NCI-H2029 (cell line): ENCODE results near the gene TENM4.

Experiments used
- DNase-seq: peaks from one replicate; lab custom pipeline; 2025; lab: John Stamatoyannopoulos, UW

Gene TENM4

DNA sequence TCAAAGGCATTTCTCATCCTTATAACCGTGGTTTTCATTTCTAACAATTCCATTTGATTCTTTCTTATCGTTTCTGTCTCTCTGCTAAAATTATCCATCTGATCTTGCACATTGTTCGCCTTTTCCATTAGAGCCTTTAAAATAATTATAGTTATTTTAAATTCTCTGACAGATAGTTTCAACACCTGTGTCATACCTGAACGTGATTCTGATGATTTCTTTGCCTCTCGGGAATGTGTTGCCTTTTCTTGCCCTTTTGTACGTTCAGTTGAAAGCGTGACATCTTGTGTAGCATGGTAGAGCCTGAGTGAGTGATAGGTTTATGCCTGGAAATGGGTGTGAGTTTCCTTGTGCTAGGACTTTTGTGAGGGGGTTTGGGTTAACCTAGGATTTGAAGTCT is 744.7 kb downstream of the TENM4 start:
- DNase-seq = no peak

DNA sequence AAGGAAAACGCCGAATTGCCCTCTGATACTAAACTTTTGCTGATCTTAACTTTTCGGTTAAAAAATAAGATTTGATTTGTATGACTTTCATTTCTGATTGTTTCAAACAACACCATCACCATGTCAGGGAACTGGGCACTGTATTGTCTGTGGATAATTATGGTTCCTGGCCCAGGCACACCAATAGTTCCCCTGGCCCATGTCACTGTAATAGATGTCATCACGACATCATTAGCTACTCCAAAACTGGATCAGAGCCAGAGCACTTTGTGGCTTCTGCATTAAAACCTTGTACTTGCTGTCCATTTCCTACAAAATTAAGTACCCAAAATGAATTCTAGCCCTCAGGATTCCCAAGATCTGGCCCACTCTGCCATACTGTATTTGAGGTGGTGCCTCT is 746.7 kb downstream of the TENM4 start:
- no peak for DNase-seq

DNA sequence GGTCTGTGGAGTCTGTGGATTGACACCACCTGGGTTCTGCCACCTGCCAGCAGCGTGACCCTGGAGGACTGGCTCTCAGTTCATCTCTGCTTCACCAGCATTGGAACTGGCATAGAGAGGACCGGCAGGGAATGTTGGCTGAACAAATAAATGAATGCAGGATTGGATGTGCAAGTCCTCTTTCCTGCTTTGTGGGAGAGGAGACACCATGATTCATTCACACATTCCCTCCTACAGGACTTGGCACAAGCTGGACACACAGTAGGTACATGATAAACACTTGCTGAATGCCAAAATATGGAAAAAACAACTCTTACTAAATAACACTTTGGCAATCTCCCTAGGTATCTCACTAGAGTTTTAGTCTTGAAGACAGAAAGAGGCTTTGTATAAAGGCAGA is 749.6 kb downstream of the TENM4 start:
- DNase-seq = no peak

DNA sequence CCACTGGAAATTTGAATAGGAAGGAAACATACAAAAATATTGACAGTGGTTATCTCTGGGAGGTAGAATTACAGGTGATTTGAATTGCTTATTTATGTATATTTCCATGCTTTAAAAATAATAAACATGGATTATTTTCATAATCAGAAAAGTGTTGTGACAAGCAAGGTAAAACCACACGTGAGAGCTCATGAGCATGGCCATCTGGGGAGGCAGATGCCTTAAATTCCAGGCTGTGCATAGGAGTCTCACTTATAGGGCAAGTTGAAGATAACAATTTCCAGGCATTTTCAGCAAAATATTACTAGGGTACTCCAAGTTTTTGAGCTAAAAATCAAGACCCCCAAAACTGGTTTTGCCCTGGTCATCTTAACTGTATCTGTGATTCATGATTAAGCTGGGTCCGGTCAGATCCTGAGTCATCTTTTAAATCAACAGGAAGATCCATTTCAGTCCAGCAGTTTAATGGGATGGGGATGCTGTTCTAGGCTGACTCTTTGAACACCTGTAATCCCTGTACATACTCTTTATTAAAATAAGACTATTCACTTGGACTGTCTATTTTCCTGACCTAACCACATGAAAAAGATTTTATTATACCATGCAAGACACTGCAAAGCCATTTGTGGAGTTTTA is 750.4 kb downstream of the TENM4 start:
- DNase-seq = no peak

DNA sequence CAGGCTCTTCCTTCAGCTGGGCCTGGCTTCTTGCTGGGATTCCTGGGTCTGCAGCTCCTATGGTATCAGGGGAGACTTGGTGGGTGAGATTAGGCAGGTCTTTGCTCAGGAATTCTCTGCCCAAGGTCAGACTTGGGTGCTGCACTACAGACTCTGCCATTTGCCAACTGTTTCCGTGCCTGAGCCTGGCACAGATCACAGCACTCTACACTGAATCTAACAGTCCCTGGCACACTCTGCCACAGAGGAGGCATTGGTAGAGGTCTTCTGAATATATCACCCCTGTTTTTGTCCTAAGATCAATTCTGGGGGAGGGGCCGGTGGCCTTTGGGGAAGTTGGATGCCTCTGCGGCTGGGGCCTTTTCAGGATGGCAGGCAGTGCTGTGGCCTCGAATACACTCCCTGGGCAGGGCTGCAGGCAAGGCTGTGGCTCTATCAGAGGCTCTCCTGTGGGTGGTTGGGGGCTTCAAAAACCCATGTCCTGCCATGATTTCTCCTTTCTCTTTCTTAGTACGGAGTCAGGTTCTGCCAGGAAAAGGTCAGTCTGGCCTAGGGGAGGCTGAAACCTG is 751.2 kb downstream of the TENM4 start:
- no peak for DNase-seq

DNA sequence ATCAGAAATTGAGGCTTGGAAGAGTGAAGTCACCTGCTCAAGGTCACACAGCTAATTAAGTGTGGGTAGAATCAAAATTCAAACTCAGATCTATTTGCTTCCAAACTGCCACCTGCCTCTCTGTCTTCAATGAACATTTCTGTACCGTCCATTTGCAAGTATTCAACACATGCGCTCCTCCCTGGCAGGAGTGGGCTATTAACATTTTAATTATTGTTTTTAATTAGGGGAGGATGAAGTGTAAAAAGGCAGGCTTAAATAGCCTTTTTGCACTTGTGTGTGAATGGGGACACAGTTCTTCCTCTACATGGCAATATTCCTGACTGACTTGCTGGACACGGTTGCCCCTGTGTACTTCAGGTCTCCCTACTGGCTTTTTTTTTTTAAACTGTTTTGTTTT is 751.7 kb downstream of the TENM4 start:
- DNase-seq = no peak

DNA sequence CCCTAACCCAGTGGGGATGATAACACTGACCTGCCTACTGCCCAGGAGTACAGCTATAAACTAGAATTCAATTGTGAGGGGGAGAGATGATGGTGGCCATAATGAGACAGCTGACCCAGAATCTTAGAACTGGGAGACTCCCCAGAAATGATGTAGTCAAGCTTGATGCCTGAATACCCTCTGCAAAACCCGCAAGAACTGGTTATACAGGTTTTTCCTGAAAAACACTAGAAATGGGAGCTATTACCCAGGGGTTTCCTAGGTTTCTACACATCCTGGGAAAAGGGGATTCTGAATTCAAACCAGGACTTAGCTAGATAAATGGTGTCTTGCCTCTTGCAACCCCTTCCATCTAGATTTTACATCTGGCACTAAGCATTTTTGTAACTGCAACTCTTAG is 752.4 kb downstream of the TENM4 start:
- no peak for DNase-seq

DNA sequence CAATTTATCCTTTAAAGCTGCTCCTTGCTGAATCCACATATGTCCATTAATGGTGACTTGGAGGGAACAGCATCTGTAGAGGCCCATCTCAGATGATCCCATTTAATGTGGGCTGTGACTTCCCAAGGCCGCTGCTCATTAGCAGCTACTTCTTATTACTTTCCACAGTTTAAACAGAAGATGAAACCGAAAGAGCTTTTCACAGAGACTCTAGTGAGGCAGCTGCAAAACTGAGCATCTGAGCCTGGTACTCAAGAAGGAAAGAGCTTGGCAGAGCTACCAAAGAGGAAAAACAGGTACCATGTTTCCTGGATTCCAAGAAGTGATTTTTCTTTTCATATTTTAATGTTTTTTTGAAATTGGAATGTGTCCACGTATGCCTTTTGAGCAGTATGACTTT is 755.7 kb downstream of the TENM4 start:
- no peak for DNase-seq

DNA sequence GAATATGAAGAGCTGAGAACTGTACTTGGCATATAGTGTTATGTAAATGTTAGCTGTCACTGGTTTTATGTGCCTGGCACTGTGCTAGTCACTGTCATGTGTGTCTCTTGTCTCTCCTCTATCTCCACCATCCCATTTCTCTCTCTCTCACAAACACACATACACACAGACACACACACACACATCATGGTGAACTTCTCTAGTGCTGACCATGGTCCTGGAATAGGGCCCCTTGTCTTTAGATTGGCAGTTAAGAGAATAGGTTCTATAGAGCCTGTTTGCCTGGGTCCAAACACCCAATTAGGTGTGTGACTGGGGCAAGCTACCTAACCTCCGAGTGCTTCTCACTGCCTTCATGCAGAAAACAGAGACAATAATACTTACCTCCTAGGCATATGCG is 756.5 kb downstream of the TENM4 start:
- no peak for DNase-seq

DNA sequence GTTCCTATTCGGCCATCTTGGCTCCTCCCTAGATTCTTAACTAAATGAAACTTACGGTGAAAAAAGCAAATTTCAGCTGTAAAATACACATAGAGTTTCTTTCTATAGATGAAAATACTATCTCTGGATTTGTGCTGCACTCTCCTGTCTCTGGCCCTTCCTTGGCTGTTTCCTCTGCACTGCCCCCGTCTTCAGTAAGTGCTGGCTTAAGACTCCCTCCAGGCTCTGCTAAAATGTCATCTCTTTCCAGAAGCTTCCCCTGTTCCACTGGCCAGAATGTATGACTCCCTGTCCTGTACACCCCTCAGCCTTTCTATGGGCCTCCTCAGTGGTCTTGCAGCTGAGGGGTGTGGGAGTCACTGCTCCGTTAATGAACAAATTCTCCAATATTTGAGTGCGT is 757.1 kb downstream of the TENM4 start:
- DNase-seq = no peak

DNA sequence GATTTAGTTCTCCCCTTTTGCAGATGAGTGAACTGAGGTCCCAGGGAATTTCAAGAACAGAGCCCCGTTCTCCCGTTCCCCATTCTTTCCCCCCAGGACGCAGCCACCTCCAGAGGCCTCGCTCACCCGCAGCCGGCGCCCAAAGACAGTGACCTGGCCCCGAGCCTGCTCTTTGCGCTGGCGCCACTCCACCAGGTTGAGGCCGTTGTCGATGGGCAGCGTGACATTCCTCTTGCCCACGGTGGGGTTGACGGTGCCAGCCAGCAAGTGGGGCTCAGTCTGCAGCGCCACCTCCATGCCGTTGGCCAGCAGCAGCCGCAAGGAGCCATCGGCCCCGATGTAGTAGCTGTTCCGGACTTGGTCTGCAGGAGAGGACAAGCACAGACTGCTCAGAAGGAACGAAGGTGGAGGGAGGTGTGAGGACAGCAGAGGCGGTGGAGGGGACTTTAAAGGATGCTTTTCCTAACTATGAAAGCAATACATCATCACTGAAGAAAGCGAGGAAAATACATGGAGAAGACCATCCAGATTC is 764.7 kb downstream of the TENM4 start:
- no peak for DNase-seq

DNA sequence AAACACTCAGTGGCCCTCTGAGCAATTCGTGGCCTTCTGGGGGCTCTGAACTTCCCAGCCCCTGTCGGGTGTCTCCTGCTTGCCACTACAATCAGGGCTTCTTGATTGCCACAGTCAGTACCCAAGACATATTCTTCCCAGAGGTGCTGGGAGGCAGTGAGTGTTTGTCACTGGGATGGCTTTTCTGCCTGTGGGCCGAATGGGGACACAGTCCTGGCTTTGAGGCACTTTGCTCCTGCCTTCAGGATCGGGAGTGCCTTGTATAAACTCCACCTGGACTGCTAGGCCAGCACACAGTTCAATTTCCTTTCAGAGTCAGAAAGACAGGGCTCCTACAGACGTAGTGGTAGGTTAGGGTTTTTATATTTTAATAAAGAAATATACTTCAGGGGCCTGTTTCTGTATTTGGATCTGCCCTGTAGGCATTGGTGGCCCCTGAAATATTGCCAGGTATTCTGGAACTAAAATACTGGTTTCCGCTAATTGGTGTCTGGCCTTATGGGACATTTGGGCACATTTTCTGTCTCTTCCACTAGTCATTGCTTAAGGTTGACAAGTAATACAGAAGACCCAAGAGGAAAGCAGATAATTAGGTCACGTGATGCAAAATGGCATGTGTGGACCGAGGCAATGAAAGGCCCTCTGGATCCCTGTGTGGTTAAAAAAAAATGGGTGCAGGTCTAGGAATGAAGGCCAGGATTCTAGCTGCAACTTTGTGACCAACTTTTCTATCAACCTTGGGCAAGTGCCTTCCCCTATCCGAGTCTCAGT is 767.8 kb downstream of the TENM4 start:
- DNase-seq = no peak

DNA sequence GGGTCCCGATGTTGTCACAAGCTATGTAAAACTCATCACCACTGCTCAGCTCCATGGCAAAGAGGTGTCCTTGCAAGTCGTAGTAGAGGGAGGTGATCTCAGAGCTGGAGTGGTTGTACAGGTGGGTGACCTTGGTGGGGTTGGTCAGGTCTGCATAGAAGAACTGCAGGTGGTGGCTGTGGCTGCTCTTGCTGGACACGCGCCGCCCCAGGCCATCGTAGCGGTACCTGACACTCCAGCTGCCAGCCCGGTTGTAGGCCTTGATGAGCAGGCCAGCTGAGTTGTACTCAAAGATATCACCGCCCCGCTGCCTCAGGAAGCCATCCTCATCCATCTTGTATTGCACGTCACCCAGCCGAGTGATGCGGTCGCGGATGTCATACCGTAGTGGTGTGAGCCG is 771.6 kb downstream of the TENM4 start:
- DNase-seq = no peak

DNA sequence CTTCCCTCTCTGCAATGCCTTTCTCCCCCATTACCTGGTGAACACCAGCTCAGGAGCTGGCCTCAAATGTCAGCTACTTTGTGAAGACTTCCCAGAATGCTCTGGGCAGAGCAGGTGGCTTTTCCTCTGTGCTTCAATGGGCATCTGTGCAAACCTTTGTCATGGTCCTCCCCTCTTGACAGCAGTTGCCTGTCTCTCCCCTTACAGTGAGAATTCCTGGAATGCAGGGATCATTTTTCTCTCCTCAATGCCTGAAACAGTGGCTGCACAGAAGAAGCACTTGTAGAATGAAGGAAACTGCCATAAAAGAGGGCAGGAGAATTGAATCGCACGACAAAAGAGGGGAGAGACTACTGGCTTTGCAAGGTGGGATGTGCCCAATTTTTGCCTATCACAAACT is 773.4 kb downstream of the TENM4 start:
- no peak for DNase-seq

DNA sequence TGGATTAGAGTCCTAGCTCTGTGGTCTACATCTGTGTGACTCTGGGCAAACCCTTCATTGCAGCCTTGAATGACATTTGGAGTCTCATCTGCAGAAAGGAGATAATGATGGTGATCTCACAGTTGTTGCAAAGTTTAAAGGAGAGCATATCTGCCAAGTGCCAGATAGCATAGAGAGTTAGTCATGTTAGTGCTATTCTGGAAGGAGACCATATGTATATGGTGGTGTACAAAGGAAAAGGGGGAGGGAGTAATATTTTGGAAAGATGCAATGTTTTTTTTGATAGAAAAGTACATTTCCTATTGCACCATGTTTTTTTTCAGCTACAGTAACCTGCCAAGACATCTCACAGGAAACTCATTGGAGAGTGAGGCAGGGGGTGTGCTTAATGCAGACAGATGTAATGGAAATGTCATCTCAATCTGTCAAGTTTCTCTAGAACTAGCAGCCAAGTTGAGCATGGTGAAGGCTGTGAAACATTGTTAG is 774.1 kb downstream of the TENM4 start:
- DNase-seq = no peak

DNA sequence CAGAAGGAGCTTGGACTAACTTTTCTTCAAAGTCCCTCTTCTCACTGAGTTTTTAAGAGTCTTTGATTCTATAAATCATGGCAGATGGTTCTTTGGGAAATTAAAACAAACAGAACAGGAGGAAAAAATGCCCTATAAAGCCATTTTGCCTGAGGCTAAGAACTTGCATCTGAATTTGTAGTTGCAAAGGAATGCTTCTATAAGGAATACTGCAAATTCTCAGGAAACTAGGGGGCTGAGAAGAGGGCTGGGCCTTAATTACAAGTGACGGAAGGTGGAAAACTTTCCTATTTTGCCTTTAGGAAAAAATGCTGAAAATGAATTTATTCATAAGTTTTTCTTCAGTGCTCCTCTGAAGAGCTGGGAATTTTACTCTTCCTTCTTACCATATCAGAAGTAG is 776.2 kb downstream of the TENM4 start:
- no peak for DNase-seq

DNA sequence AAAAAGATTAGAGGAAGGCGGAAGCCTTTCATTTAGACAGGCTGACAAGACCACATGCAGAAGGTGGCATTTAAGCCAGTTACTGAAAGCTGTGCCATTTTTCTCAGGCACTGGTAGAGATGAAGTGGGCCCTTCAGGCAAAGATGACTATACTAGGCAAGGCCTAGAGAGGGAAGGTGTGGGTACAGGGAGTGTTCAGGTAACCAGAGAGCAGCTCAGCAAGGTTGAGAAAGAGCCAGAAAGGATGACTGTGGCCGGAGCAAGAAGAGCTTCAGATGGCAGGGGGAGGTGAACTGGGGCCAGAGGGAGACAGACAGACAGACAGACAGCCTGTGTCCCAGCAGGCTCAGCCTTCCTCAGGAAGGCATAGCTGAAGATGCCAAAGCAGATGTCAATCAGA is 778.0 kb downstream of the TENM4 start:
- DNase-seq = no peak

DNA sequence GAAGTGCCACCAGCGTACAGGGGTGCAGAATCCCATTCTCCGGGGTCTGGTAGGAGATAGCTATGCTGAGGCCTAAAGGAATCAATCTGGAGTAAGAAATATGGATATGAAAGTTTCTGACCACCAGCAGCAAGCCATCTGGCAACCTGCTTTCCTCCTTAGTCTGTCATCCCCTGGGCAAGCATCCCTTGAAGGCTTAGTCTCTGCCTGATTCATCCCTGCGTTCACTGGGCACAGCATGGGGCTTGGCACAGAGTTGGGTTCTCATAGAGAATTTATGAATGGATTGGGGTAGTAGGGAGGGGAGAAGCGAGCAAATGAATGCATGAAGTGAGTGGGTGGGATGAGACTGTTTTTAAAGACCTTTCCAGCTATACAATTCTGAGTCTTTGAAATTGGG is 780.4 kb downstream of the TENM4 start:
- DNase-seq = no peak

DNA sequence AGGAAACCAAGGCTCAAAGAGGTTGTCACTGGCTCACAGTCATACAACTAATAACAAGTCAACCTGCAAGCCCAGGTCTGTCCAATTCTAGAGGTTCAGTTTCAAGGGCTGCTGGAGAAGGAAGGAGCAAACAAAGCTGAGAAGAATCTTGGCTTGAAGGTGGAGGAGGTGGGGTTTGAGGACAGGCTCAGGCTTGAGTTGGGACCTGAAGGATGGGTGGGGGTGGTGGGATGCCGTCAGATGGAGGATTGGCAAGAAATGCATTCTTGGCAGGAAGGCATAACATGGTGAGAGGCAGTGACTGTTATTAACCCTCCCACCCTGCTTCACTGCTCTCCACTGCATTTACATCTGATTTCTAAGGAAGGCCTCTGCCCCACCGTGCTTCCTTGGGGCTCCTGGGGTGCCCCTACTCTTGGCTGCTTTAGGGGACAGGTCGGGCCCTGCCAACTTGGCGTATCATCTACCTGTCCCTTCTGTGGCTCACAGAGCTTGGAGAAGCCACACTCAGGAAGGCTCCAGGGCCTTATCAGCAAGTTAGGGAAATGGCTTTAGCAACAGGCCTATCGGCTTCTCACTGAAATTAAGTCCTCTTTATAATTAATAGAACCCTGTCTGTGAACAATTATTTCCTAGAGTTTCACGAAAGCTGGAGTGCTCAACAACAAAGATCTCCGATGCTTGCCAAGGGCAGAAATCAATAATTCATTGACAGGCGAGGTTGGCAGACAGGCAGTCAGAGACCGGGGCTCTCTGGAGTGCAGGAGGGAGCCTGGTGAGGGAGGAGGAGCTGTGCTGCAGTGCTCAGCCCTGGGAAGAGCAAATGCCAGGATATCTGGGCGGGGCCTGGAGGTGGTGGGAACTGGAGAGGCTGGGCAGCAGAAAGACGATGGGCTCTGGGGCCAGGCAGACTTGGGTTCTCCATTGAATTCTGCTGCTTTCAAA is 781.2 kb downstream of the TENM4 start:
- DNase-seq = no peak

DNA sequence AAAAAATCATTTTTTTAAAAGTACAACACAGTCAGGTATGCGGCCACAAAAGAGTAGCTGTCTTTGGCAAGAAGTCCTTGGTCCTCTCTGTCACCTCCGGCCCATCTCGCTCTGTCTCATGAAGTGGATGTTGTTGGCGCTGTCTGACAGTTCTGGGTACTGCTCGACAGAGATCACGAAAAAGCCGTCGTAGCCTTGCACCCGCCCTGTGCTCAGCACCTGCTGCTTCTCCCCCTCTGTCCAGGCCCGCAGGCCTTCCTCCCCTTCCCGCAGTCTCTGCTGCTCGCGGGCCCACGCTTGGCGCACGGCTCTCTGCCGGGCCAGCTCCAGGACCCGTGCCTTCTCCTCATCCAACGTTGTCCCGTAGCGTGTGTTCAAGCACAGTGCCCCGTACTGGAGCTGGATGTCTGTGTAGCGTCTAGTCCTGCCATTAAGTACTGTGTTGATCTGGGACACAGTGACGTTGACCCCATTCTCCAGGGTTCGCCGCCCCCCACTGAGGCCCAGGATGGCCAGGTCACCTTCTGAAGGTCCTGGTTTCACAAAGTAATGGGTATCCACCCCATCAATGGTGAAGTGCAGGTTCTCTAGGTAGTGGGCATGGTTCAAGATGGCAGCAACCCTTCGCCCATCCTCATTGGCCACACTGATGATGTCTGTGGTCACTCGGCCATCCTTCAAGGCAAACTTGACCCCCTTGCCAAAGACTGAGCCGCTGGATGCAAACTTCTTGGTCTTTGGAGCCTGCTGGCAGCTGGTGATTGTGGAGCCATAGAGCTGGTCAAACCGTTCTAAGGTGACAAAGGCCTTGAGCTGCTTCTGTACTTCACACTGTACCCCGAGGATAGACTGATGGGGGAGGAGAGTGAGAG is 782.6 kb downstream of the TENM4 start:
- no peak for DNase-seq

DNA sequence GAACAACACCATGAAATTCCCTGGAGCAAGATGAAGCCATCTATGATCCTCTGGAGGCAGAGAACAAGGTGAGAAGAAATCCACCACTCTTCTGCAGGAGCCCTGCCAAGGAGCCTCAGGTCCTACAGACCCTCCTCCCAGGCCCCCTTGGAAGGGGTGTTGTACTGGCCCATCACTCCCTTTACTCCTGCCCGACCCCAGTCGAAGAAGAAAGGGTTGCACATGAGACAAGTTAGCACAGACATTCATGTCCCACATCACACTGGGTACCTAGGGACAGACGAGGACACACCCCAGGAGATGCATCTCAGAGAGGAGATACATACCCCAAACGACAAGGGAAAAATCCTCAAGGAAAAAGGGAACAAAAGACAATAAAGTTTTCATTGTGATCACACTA is 783.4 kb downstream of the TENM4 start:
- DNase-seq = no peak
